HepG2 (cell line): ENCODE measurements around the gene ANKS1B. TPM values are rescaled to one million over a fixed set of nuclear protein-coding genes. Genes with fewer than 3 reads are reported as not detected.

Experiments
- ATAC-seq: fragments of 200-7000 bp; cut with Tn5 transposase; 3 replicates; pipeline ENCODE4 v1.9.1; 2020; ENCODE audit warnings: mild to moderate bottlenecking, moderate library complexity
- BruUV-seq: library from RNA; stranded (reverse); fragments of 400-500 nt; replicated peaks from 2 replicates; lab custom pipeline; 2021; lab: Mats Ljungman, UMichigan
- CTCF ChIA-PET: fragments of 300-600 bp; formaldehyde crosslinking; extraction: SDS; loops from one replicate; lab custom pipeline; 2021; ENCODE audit warnings: low total read pairs, inconsistent platforms, low intra/inter-chr PET ratio; lab: Yijun Ruan, JAX
- POLR2A ChIA-PET: fragments of 350-600 bp; sonication (Branson Sonifier 250); formaldehyde crosslinking; loops from one replicate; lab custom pipeline; 2020; ENCODE audit warnings: antibody characterized with exemption, inconsistent platforms; lab: Yijun Ruan, JAX
- DNase-seq: peaks from one replicate; pipeline ENCODE4 v3.0.0-alpha.2; 2015; ENCODE audit warnings: low spot score
- FAIRE-seq: peaks from 3 replicates; lab custom pipeline; 2011; peaks lifted over from hg19 to GRCh38; lab: Jason Lieb, UNC
- H2AFZ ChIP-seq: one replicate; pipeline ENCODE4 v1.6.1; 2011; ENCODE audit warnings: low read length, inconsistent platforms
- H3K27ac ChIP-seq: fragments of 300-600 bp; 3 replicates; pipeline ENCODE4 v1.8.0; 2011; ENCODE audit warnings: mixed run types, mild to moderate bottlenecking, mixed read lengths, low read length, inconsistent platforms; ENCODE audit not compliant: insufficient read depth; ENCODE audit errors: extremely low read length
- H3K27me3 ChIP-seq, 2 experiments: fragments of 200-600 bp in 1 of 2; 2 replicates in 1 of 2; 3 replicates in 1 of 2; pipeline versions ENCODE4 v1.6.0 to v1.8.0; 2011; ENCODE audit warnings: low read length in 2 of 2, mild to moderate bottlenecking in 2 of 2, moderate library complexity in 2 of 2, inconsistent platforms in 1 of 2; ENCODE audit not compliant: insufficient read depth in 2 of 2, control insufficient read depth in 1 of 2
- H3K36me3 ChIP-seq, 2 experiments: fragments of 200-600 bp in 1 of 2; replicated peaks in 1 of 2; 2 replicates in 1 of 2; 3 replicates in 1 of 2; pipeline versions ENCODE4 v1.5.1 to v1.8.0; 2011; ENCODE audit warnings: low read length in 2 of 2, inconsistent platforms in 1 of 2; ENCODE audit not compliant: insufficient read depth in 2 of 2, control insufficient read depth in 1 of 2
- H3K4me1 ChIP-seq: 2 replicates; pipeline ENCODE4 v1.5.1; 2012; ENCODE audit warnings: low read length, inconsistent platforms; ENCODE audit not compliant: insufficient read depth
- H3K4me2 ChIP-seq: 2 replicates; pipeline ENCODE4 v1.6.0; 2011; ENCODE audit warnings: low read depth, low read length, inconsistent platforms
- H3K4me3 ChIP-seq, 3 experiments: fragments of 200-600 bp in 1 of 3; sonication (generic), shearing (Covaris generic) in 1 of 3; replicated peaks in 1 of 3; 2 replicates each; pipeline ENCODE4 v1.5.1; 2011 to 2016; ENCODE audit warnings: low read length in 3 of 3, inconsistent platforms in 2 of 3, low read depth in 2 of 3, mild to moderate bottlenecking in 2 of 3, control low read depth in 1 of 3, mixed read lengths in 1 of 3; ENCODE audit not compliant: insufficient read depth in 1 of 3
- H3K79me2 ChIP-seq: one replicate; pipeline ENCODE4 v1.6.1; 2011; ENCODE audit warnings: low read length, inconsistent platforms; ENCODE audit not compliant: insufficient read depth
- H3K9ac ChIP-seq: 2 replicates; pipeline ENCODE4 v1.6.0; 2011; ENCODE audit warnings: mild to moderate bottlenecking, low read depth, low read length, inconsistent platforms; ENCODE audit not compliant: insufficient read depth
- H3K9me3 ChIP-seq: 2 replicates; pipeline ENCODE4 v1.5.1; 2012; ENCODE audit warnings: mild to moderate bottlenecking, low read length
- H4K20me1 ChIP-seq: 2 replicates; pipeline ENCODE4 v1.6.0; 2011; ENCODE audit warnings: inconsistent platforms, mild to moderate bottlenecking, low read length, moderate library complexity; ENCODE audit not compliant: insufficient read depth
- FOXM1 ChIP-seq: sonication (generic); formaldehyde crosslinking; IDR thresholded peaks from 2 replicates; pipeline ENCODE4 v1.5.0; 2020; ENCODE audit warnings: missing genetic modification reagents
- KAT8 ChIP-seq: IDR thresholded peaks from 2 replicates; pipeline ENCODE4 v1.6.1; 2016; ENCODE audit warnings: missing genetic modification reagents, missing compliant biosample characterization
- LCORL ChIP-seq, 2 experiments: fragments of 450-650 bp in 1 of 2; sonication (generic) in 1 of 2; formaldehyde crosslinking in 1 of 2; IDR thresholded peaks; 2 replicates each; pipeline versions ENCODE4 v1.5.0 to v1.6.1; 2017 to 2020; ENCODE audit warnings: antibody characterized with exemption in 1 of 2, missing genetic modification reagents in 1 of 2
- MIXL1 ChIP-seq: IDR thresholded peaks from 2 replicates; pipeline ENCODE4 v1.6.1; 2016
- PCBP2 ChIP-seq: fragments of 200-400 bp; formaldehyde crosslinking; optimal IDR thresholded peaks from 2 replicates; pipeline ENCODE3; 2018; ENCODE audit warnings: low read length, low read depth; ENCODE audit not compliant: poor library complexity, severe bottlenecking
- POGZ ChIP-seq: sonication (generic); formaldehyde crosslinking; IDR thresholded peaks from 2 replicates; pipeline ENCODE4 v1.4.0; 2020; ENCODE audit warnings: mild to moderate bottlenecking, missing genetic modification reagents
- SMAD9 ChIP-seq: sonication (generic); formaldehyde crosslinking; IDR thresholded peaks from 2 replicates; pipeline ENCODE4 v1.5.1; 2020; ENCODE audit warnings: mild to moderate bottlenecking, missing genetic modification reagents
- SOX6 ChIP-seq, 2 experiments: fragments of 450-650 bp in 1 of 2; sonication (generic) in 1 of 2; formaldehyde crosslinking in 1 of 2; IDR thresholded peaks; 2 replicates each; pipeline versions ENCODE4 v1.4.0 to v1.6.1; 2017 to 2020; ENCODE audit warnings: antibody characterized with exemption in 1 of 2, mild to moderate bottlenecking in 1 of 2, missing genetic modification reagents in 1 of 2
- ZBTB7B ChIP-seq: sonication (generic); formaldehyde crosslinking; IDR thresholded peaks from 2 replicates; pipeline ENCODE4 v1.4.0; 2020; ENCODE audit warnings: missing genetic modification reagents
- ZFP36 ChIP-seq: fragments of 150-350 bp; IDR thresholded peaks from 2 replicates; pipeline ENCODE4 v1.6.1; 2018; ENCODE audit warnings: borderline replicate concordance, low read length, low read depth; ENCODE audit not compliant: partially characterized antibody
- ZIK1 ChIP-seq: sonication (generic); formaldehyde crosslinking; IDR thresholded peaks from 2 replicates; pipeline ENCODE4 v1.5.0; 2020; ENCODE audit warnings: mild to moderate bottlenecking, low read depth, missing genetic modification reagents, borderline replicate concordance
- ZNF138 ChIP-seq: sonication (generic); formaldehyde crosslinking; IDR thresholded peaks from 2 replicates; pipeline ENCODE4 v1.5.0; 2020; ENCODE audit warnings: mild to moderate bottlenecking, low read depth, missing genetic modification reagents
- ZNF253 ChIP-seq: sonication (generic); formaldehyde crosslinking; IDR thresholded peaks from 2 replicates; pipeline ENCODE4 v1.8.0; 2022; ENCODE audit warnings: mild to moderate bottlenecking, missing genetic modification reagents, borderline replicate concordance
- ZNF605 ChIP-seq: sonication (generic); formaldehyde crosslinking; IDR thresholded peaks from 2 replicates; pipeline ENCODE4 v1.8.0; 2022; ENCODE audit warnings: mild to moderate bottlenecking, missing genetic modification reagents
- WGBS: methylation state at CpG from one replicate; pipeline ENCODE4 v1.1.6; 2017; ENCODE audit warnings: low lambda C conversion rate; 5-methylcytosine and 5-hydroxymethylcytosine counted together
- in situ Hi-C: cut with HindIII; loops from 2 replicates; pipeline ENCODE4 v1.10.0; 2017; ENCODE audit warnings: low pct_unique_long_range_greater_than_20kb; ENCODE audit not compliant: extremely low pct_ligation_motif_present
- intact Hi-C: fragments of 100-400 bp; cut with micrococcal nuclease; formaldehyde crosslinking; loops from one replicate; pipeline ENCODE4 v1.10.0; 2022; ENCODE audit not compliant: unreplicated experiment
- polyA plus RNA-seq, 8 experiments: library from polyadenylated mRNA; depleted of rRNA in 3 of 8; stranded (reverse) in 7 of 8; unstranded in 1 of 8; fragments of >200 nt; fragmentation: Illumina TruSeq in 4 of 8; extraction: Trizol in 4 of 8; gene quantifications; 2 replicates each; pipeline versions ENCODE4 v1.2.1 to v1.2.3, GENCODE V29; 2011 to 2016; ENCODE audit warnings: low read depth in 4 of 8, missing spikeins in 1 of 8, mixed read lengths in 1 of 8; ENCODE audit not compliant: insufficient read depth in 1 of 8
- total RNA-seq, 5 experiments: library from RNA; depleted of rRNA; stranded (reverse); fragments of >200 nt; fragmentation: Illumina TruSeq; extraction: Trizol; gene quantifications; 2 replicates each; pipeline ENCODE4 v1.2.3, GENCODE V29; 2016; ENCODE audit warnings: low read depth in 1 of 5
- TF ChIP-seq, protein P1 (sequence below): sonication (generic); formaldehyde crosslinking; conservative IDR thresholded peaks from 2 replicates; pipeline ENCODE4 v1.4.0; 2020; ENCODE audit warnings: missing genetic modification reagents

The ANKS1B gene
- total and polyA plus RNA-seq, 2 of the 13 experiments (the other 11 are each of a cell fraction or from before 2014, with no cell fraction given), result 0.15 TPM; not detected in 1

GRCh38 chr12:98719515-98720504, 1264.9 kb downstream of the ANKS1B start:
- Histone ChIP-seq H3K9me3 (no peaks in the 10 kb centered on the region), H3K9ac (no peak overlapping the region), H3K36me3 (0 out of 5 replicates have a peak, but pooled peaks cover 2 to 17% of the 10 kb centered on the region in 2 experiments), H3K79me2 (no peaks in the 10 kb centered on the region), H3K27me3 (no peaks in the 10 kb centered on the region), H3K4me3 (no peak overlapping the region), H3K4me2 (no peak overlapping the region), H4K20me1 (no peaks in the 10 kb centered on the region), H2AFZ (no peak overlapping the region), H3K4me1 (no peaks in the 10 kb centered on the region), H3K27ac (no peak overlapping the region)
- no peak for DNase-seq
- no TSS peak for BruUV-seq
- ChIA-PET POLR2A (no interaction called here), CTCF (no interaction called here)
- in situ Hi-C loops, result no loop called here
- FAIRE-seq, result no peak
- 96% methylated on average over 6 of the region's 6 CpGs for WGBS
- no peak for ATAC-seq
- intact Hi-C loops, result no loop called here
- no peak for TF ChIP-seq ZNF253 (CRISPR knock-in tag)
- TF ChIP-seq PCBP2, result no peak
- TF ChIP-seq SMAD9 (CRISPR knock-in tag), result no peak
- no peak for TF ChIP-seq ZFP36
- TF ChIP-seq ZIK1 (CRISPR knock-in tag), result no peak
- TF ChIP-seq ZBTB7B, result no peak
- TF ChIP-seq FOXM1 (CRISPR knock-in tag), result no peak
- no peak for TF ChIP-seq ZNF605 (CRISPR knock-in tag)
- TF ChIP-seq POGZ, result no peak
- no peak for TF ChIP-seq SOX6 (IDR thresholded peaks at IDR 0.05)
- no peak for TF ChIP-seq SOX6 (CRISPR knock-in tag; IDR thresholded peaks at IDR 0.05)
- no peak for TF ChIP-seq ZNF138 (CRISPR knock-in tag)
- no peak for TF ChIP-seq KAT8
- no peak for TF ChIP-seq MIXL1 (CRISPR knock-in tag)
- TF ChIP-seq, protein P1, sequence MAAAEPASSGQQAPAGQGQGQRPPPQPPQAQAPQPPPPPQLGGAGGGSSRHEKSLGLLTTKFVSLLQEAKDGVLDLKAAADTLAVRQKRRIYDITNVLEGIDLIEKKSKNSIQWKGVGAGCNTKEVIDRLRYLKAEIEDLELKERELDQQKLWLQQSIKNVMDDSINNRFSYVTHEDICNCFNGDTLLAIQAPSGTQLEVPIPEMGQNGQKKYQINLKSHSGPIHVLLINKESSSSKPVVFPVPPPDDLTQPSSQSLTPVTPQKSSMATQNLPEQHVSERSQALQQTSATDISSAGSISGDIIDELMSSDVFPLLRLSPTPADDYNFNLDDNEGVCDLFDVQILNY (CRISPR knock-in tag), result no peak
- no peak for TF ChIP-seq LCORL (IDR thresholded peaks at IDR 0.05)
- no peak for TF ChIP-seq LCORL (CRISPR knock-in tag; IDR thresholded peaks at IDR 0.05)
